B cell (primary cell): ENCODE results near the gene HPS5. TPM values are rescaled to one million over a fixed set of nuclear protein-coding genes. Genes with fewer than 3 reads are reported as not detected.

Source experiments
- ATAC-seq: fragments of 200-7000 bp; cut with Tn5 transposase; one replicate; pipeline ENCODE4 v1.10.0; 2021; ENCODE audit warnings: low read depth, mild to moderate bottlenecking, moderate number of reproducible peaks, moderate library complexity
- CTCF ChIA-PET: fragments of 350-600 bp; sonication (Branson Sonifier 250); formaldehyde crosslinking; loops from one replicate; lab custom pipeline; 2021; ENCODE audit warnings: antibody characterized with exemption, inconsistent platforms; lab: Charles Lee
- POLR2A ChIA-PET: fragments of 350-600 bp; sonication (Branson Sonifier 250); formaldehyde crosslinking; loops from one replicate; lab custom pipeline; 2021; ENCODE audit warnings: antibody characterized with exemption; lab: Charles Lee
- DNase-seq: peaks from one replicate; pipeline ENCODE4 v3.0.0; 2013
- H2AFZ ChIP-seq: 2 replicates; pipeline ENCODE4 v1.6.1; 2012; ENCODE audit warnings: mild to moderate bottlenecking, low read depth, low read length; ENCODE audit not compliant: insufficient read depth, poor library complexity, severe bottlenecking
- H3K27ac ChIP-seq, 2 donors: 1 replicate in 1 of 2; 2 replicates in 1 of 2; pipeline ENCODE4 v1.5.1; 2012 to 2013; ENCODE audit warnings: low read length in 2 of 2, mild to moderate bottlenecking in 2 of 2, moderate library complexity in 1 of 2
- H3K27me3 ChIP-seq, 4 experiments: fragments of 200-600 bp in 1 of 4; sonication (generic) in 1 of 4; replicated peaks in 1 of 4; 1 replicate in 2 of 4; 2 replicates in 2 of 4; pipeline versions ENCODE4 v1.6.1 to v1.7.0; 2013 to 2016; ENCODE audit warnings: low read length in 3 of 4, mild to moderate bottlenecking in 2 of 4, mixed read lengths in 1 of 4, moderate library complexity in 1 of 4; ENCODE audit not compliant: insufficient read depth in 4 of 4, control insufficient read depth in 3 of 4; ENCODE audit errors: control extremely low read depth in 1 of 4
- H3K36me3 ChIP-seq, 2 experiments: replicated peaks in 1 of 2; 1 replicate in 1 of 2; 2 replicates in 1 of 2; pipeline versions ENCODE4 v1.6.1 to v1.7.1; 2013; ENCODE audit warnings: low read length in 1 of 2; ENCODE audit not compliant: insufficient read depth in 2 of 2, control insufficient read depth in 1 of 2; ENCODE audit errors: control extremely low read depth in 1 of 2, extremely low read depth in 1 of 2
- H3K4me1 ChIP-seq, 2 donors: fragments of 200-600 bp in 1 of 2; sonication (generic) in 1 of 2; 1 replicate in 1 of 2; 2 replicates in 1 of 2; pipeline versions ENCODE4 v1.5.1 to v1.6.1; 2013 to 2017; ENCODE audit warnings: low read length in 2 of 2; ENCODE audit not compliant: control insufficient read depth in 2 of 2, insufficient read depth in 2 of 2
- H3K4me2 ChIP-seq: replicated peaks from 2 replicates; pipeline ENCODE3; 2012; ENCODE audit warnings: mild to moderate bottlenecking, low read depth, low read length; ENCODE audit not compliant: poor library complexity, severe bottlenecking
- H3K4me3 ChIP-seq, 5 experiments: fragments of 200-600 bp in 1 of 5; sonication (generic) in 1 of 5; 1 replicate in 3 of 5; 2 replicates in 2 of 5; pipeline versions ENCODE4 v1.5.1 to v1.7.0; 2011 to 2016; ENCODE audit warnings: low read length in 4 of 5, mild to moderate bottlenecking in 4 of 5, low read depth in 2 of 5, control low read depth in 1 of 5, moderate library complexity in 1 of 5; ENCODE audit not compliant: insufficient read depth in 1 of 5; ENCODE audit errors: control extremely low read depth in 1 of 5, extremely low read depth in 1 of 5
- H3K79me2 ChIP-seq: fragments of 200-600 bp; sonication (generic); one replicate; pipeline ENCODE4 v1.6.0; 2016; ENCODE audit warnings: low read length; ENCODE audit not compliant: control insufficient read depth, insufficient read depth
- H3K9ac ChIP-seq: fragments of 200-600 bp; sonication (generic); 2 replicates; pipeline ENCODE4 v1.6.1; 2017; ENCODE audit warnings: mild to moderate bottlenecking, low read length, moderate library complexity
- H3K9me3 ChIP-seq, 3 donors: one replicate each; pipeline versions ENCODE4 v1.6.1 to v1.7.1; 2013; ENCODE audit warnings: low read length in 2 of 3; ENCODE audit not compliant: control insufficient read depth in 2 of 3, insufficient read depth in 1 of 3; ENCODE audit errors: control extremely low read depth in 1 of 3
- H4K20me1 ChIP-seq: 2 replicates; pipeline ENCODE4 v1.6.0; 2012; ENCODE audit warnings: mild to moderate bottlenecking, low read length; ENCODE audit not compliant: insufficient read depth, control insufficient read depth, poor library complexity, severe bottlenecking
- H3K27ac Mint-ChIP-seq: one replicate; pipeline ENCODE4 v1.8.0; 2021; ENCODE audit warnings: mixed read lengths
- H3K27me3 Mint-ChIP-seq: one replicate; pipeline ENCODE4 v1.8.0; 2021; ENCODE audit warnings: mixed read lengths
- H3K4me1 Mint-ChIP-seq: one replicate; pipeline ENCODE4 v1.8.0; 2021; ENCODE audit warnings: mixed read lengths
- H3K4me3 Mint-ChIP-seq: one replicate; pipeline ENCODE4 v1.8.0; 2021; ENCODE audit warnings: mixed read lengths
- H3K9me3 Mint-ChIP-seq: one replicate; pipeline ENCODE4 v1.8.0; 2022; ENCODE audit warnings: mixed read lengths; ENCODE audit not compliant: insufficient read depth
- EZH2 ChIP-seq: IDR thresholded peaks from 2 replicates; pipeline ENCODE4 v1.6.1; 2012; ENCODE audit warnings: borderline replicate concordance, low read depth, mild to moderate bottlenecking, moderate library complexity, low read length; ENCODE audit not compliant: insufficient read depth, poor library complexity, severe bottlenecking
- WGBS: methylation state at CpG from one replicate; pipeline ENCODE4 v1.1.5; 2013; ENCODE audit warnings: missing lambda C conversion rate; ENCODE audit not compliant: insufficient coverage; 5-methylcytosine and 5-hydroxymethylcytosine counted together
- intact Hi-C: fragments of 100-400 bp; cut with micrococcal nuclease; formaldehyde crosslinking; loops from one replicate; pipeline ENCODE4 v1.10.0; 2022
- polyA plus RNA-seq: library from polyadenylated mRNA; depleted of rRNA; stranded (reverse); fragments of >200 nt; gene quantifications from 2 replicates; pipeline ENCODE4 v1.2.3, GENCODE V29; 2012
- total RNA-seq, 2 donors: library from RNA; stranded (reverse); fragments of 120-200 nt in 1 of 2; gene quantifications; 1 replicate in 1 of 2; 2 replicates in 1 of 2; pipeline versions ENCODE4 v1.2.3 to v1.2.4, GENCODE V29; 2013 to 2022
- TF ChIP-seq, protein P1 (sequence below): fragments of 200-600 bp; IDR thresholded peaks from one replicate; pipeline ENCODE4 v1.8.0; 2022; ENCODE audit warnings: antibody characterized with exemption, mild to moderate bottlenecking

The HPS5 gene
- total and polyA plus RNA-seq, 2 donors (not counting 1 experiment from before 2014, with no cell fraction given), result 15.2 to 31.3 TPM

DNA sequence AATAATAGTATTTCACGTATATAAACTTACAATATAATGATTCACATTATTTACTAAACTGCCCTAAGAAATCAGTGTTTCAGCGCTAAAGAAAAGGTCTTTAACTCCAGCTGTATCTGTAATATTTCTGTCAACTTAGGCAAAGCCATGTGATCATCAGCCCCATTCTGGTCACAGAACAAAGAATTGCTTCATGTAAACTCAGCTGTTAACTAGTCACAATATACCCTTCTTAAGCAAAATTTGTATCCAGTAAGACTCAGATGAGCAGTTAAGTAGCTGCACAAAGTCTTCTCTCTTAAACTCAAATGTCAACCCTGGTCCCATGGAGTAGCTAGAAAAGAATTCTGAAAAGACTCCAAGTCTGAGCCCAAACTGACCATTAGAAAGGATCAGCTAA is 26.6 kb downstream of the HPS5 start:
- POLR2A ChIA-PET, result no interaction called here
- no peak overlapping the region for H3K4me3 Mint-ChIP-seq

DNA sequence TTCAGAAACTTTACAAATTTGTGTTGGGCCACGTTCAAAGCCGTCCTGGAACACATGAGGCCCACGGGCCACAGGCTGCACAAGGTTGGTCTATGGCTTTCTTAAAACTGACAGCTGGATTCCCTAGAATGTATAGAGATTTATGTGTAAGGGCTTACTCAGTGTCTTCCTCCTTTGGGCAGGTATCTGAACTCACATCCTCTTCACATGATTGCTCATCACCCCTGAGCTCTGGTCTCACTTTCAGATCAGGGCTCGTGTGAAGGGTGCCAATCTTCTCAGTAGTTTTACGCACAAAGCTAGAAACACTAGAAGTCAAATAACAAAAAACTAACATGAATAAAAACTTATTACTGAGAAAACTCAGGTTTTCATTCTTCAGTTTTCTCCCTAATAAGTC is 27.1 kb downstream of the HPS5 start:
- Histone ChIP-seq H3K79me2 (no peaks in the 10 kb centered on the region), H3K9me3 (no peaks in the 10 kb centered on the region), H2AFZ (no peak overlapping the region), H3K27ac (no peak overlapping the region), H4K20me1 (no peaks in the 10 kb centered on the region), H3K36me3 (peaks cover 9 to 87% of the 10 kb centered on the region in 2 experiments), H3K4me2 (no peak overlapping the region), H3K4me1 (no peaks in the 10 kb centered on the region), H3K27me3 (no peaks in the 10 kb centered on the region), H3K4me3 (no peak overlapping the region), H3K9ac (no peak overlapping the region)
- Mint-ChIP-seq H3K9me3 (no peaks in the 10 kb centered on the region), H3K27ac (no peak overlapping the region), H3K27me3 (no peaks in the 10 kb centered on the region), H3K4me3 (no peak overlapping the region), H3K4me1 (no peaks in the 10 kb centered on the region)
- ChIA-PET POLR2A (interaction anchor here (0.6 kb wide), 1 partner anchor 293 kb away, joined by 3 read pairs; no protein-coding TSS in a partner anchor), CTCF (interaction anchor here (1.8 kb wide), 1 partner anchor 51 kb away, joined by 6 read pairs; no protein-coding TSS in a partner anchor)
- 95% methylated on average over 3 of the region's 5 CpGs for WGBS
- ATAC-seq (no peak), DNase-seq (no peak)
- intact Hi-C loops, result no loop called here
- TF ChIP-seq, protein P1, sequence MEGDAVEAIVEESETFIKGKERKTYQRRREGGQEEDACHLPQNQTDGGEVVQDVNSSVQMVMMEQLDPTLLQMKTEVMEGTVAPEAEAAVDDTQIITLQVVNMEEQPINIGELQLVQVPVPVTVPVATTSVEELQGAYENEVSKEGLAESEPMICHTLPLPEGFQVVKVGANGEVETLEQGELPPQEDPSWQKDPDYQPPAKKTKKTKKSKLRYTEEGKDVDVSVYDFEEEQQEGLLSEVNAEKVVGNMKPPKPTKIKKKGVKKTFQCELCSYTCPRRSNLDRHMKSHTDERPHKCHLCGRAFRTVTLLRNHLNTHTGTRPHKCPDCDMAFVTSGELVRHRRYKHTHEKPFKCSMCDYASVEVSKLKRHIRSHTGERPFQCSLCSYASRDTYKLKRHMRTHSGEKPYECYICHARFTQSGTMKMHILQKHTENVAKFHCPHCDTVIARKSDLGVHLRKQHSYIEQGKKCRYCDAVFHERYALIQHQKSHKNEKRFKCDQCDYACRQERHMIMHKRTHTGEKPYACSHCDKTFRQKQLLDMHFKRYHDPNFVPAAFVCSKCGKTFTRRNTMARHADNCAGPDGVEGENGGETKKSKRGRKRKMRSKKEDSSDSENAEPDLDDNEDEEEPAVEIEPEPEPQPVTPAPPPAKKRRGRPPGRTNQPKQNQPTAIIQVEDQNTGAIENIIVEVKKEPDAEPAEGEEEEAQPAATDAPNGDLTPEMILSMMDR, result no peak
- no peak for TF ChIP-seq EZH2

More for the DNA sequence above, 26.6 kb downstream of the HPS5 start:
- peaks cover 9 to 86% of the 10 kb centered on the region in 2 experiments for H3K36me3 ChIP-seq
- H3K4me2 ChIP-seq, result no peak overlapping the region
- WGBS, result no CpG with 5 or more reads among the region's 2 CpGs
- no peaks in the 10 kb centered on the region for H3K9me3 ChIP-seq
- H3K4me1 Mint-ChIP-seq, result no peaks in the 10 kb centered on the region
- no peak overlapping the region for H3K27ac Mint-ChIP-seq
- no peaks in the 10 kb centered on the region for H4K20me1 ChIP-seq
- TF ChIP-seq, protein P1, result no peak
- no peak for TF ChIP-seq EZH2
- intact Hi-C loops, result no loop called here
- CTCF ChIA-PET, result interaction anchor here (0.9 to 1.8 kb wide), 2 partner anchors 13 to 51 kb away, joined by 4 to 6 read pairs; no protein-coding TSS in a partner anchor
- no peaks in the 10 kb centered on the region for H3K27me3 ChIP-seq
- no peaks in the 10 kb centered on the region for H3K27me3 Mint-ChIP-seq
- no peak for DNase-seq
- no peaks in the 10 kb centered on the region for H3K9me3 Mint-ChIP-seq
- no peak overlapping the region for H3K27ac ChIP-seq
- no peak for ATAC-seq
- H3K9ac ChIP-seq, result no peak overlapping the region
- H3K4me3 ChIP-seq, result no peak overlapping the region
- H2AFZ ChIP-seq, result no peak overlapping the region
- H3K79me2 ChIP-seq, result no peaks in the 10 kb centered on the region
- H3K4me1 ChIP-seq, result no peaks in the 10 kb centered on the region
